Ascending aorta (tissue), 2 donors: ENCODE data around the gene MTMR12. TPM values are rescaled to one million over a fixed set of nuclear protein-coding genes. Genes with fewer than 3 reads are reported as not detected.

ENCODE experiments used
- DNase-seq, 2 donors: peaks; one replicate each; pipeline ENCODE4 v3.0.0-alpha.2; 2019; ENCODE audit warnings: low spot score in 2 of 2
- H3K27ac ChIP-seq, 2 donors: fragments of 200-600 bp; sonication (generic); one replicate each; pipeline ENCODE4 v1.5.1; 2016 to 2017; ENCODE audit warnings: mild to moderate bottlenecking in 1 of 2
- H3K27me3 ChIP-seq: fragments of 200-600 bp; sonication (generic); one replicate; pipeline ENCODE4 v1.5.1; 2017
- H3K36me3 ChIP-seq, 2 donors: fragments of 200-600 bp; sonication (generic); one replicate each; pipeline ENCODE4 v1.5.1; 2016
- H3K4me1 ChIP-seq, 2 donors: fragments of 200-600 bp; sonication (generic); one replicate each; pipeline ENCODE4 v1.5.1; 2016 to 2017; ENCODE audit warnings: mild to moderate bottlenecking in 1 of 2
- H3K4me3 ChIP-seq, 2 donors: fragments of 200-600 bp; sonication (generic); one replicate each; pipeline ENCODE4 v1.5.1; 2016 to 2017; ENCODE audit warnings: mild to moderate bottlenecking in 1 of 2
- H3K9me3 ChIP-seq, 2 donors: fragments of 200-600 bp; sonication (generic); one replicate each; pipeline ENCODE4 v1.5.1; 2016
- CTCF ChIP-seq, 3 experiments: fragments of 200-600 bp in 2 of 3; fragments of 450-650 bp in 1 of 3; sonication (generic) in 2 of 3; IDR thresholded peaks; one replicate each; pipeline ENCODE4 v1.5.1; 2016 to 2019; ENCODE audit warnings: antibody characterized with exemption in 3 of 3, mild to moderate bottlenecking in 1 of 3, moderate library complexity in 1 of 3
- intact Hi-C: fragments of 100-400 bp; cut with DNase I; formaldehyde crosslinking; loops from one replicate; pipeline ENCODE4 v1.15.1; 2023
- total RNA-seq: library from RNA; depleted of rRNA; stranded (reverse); fragments of >200 nt; gene quantifications from one replicate; pipeline ENCODE4 v1.1.0, GENCODE V29; 2016

Gene MTMR12
- total RNA-seq, 1 donor from 2014 or later, result 19.5 TPM

GRCh38 chr5:32245742-32246141, 67.0 kb downstream of the MTMR12 start:
- Histone ChIP-seq H3K4me1 (no peaks in the 10 kb centered on the region), H3K9me3 (no peaks in the 10 kb centered on the region), H3K36me3 (peaks cover 45 to 57% of the 10 kb centered on the region in 2 donors), H3K4me3 (no peak overlapping the region), H3K27me3 (no peaks in the 10 kb centered on the region), H3K27ac (no peak overlapping the region)
- intact Hi-C loops, result no loop called here
- no peak for TF ChIP-seq CTCF (IDR thresholded peaks at IDR 0.05)
- DNase-seq, result no peak

GRCh38 chr5:32244017-32244416, 68.7 kb downstream of the MTMR12 start:
- intact Hi-C loops, result no loop called here
- no peak for TF ChIP-seq CTCF (IDR thresholded peaks at IDR 0.05)
- H3K27me3 ChIP-seq, result no peaks in the 10 kb centered on the region
- no peak overlapping the region for H3K4me3 ChIP-seq
- H3K9me3 ChIP-seq, result no peaks in the 10 kb centered on the region
- no peak overlapping the region for H3K27ac ChIP-seq
- DNase-seq, result no peak
- H3K4me1 ChIP-seq, result no peaks in the 10 kb centered on the region
- H3K36me3 ChIP-seq, result peaks cover 45 to 47% of the 10 kb centered on the region in 2 donors

- intact Hi-C loops, result no loop called here
- Histone ChIP-seq H3K4me3 (no peak overlapping the region), H3K4me1 (no peaks in the 10 kb centered on the region), H3K27me3 (no peaks in the 10 kb centered on the region), H3K36me3 (peaks cover 37 to 42% of the 10 kb centered on the region in 2 donors), H3K27ac (no peak overlapping the region), H3K9me3 (no peaks in the 10 kb centered on the region)
- no peak for DNase-seq
- TF ChIP-seq CTCF (IDR thresholded peaks at IDR 0.05), result no peak
These were observed 71.5 kb downstream of the MTMR12 start for GRCh38 chr5:32241034-32241783.

- Histone ChIP-seq H3K9me3 (no peaks in the 10 kb centered on the region), H3K27ac (no peak overlapping the region), H3K36me3 (peaks cover 34% of the 10 kb centered on the region in 2 donors), H3K27me3 (no peaks in the 10 kb centered on the region), H3K4me1 (peaks cover 0 to under 1% of the 10 kb centered on the region in 2 donors), H3K4me3 (no peak overlapping the region)
- no peak for DNase-seq
- intact Hi-C loops, result loop anchor here (10.0 kb wide), 1 partner anchor 375 kb away; no protein-coding TSS in a partner anchor
- TF ChIP-seq CTCF (IDR thresholded peaks at IDR 0.05), result no peak
These were observed 73.4 kb downstream of the MTMR12 start for GRCh38 chr5:32239385-32239784.

- DNase-seq, result no peak
- intact Hi-C loops, result loop anchor here (2.0 to 10.0 kb wide), 4 partner anchors 59 to 381 kb away; partner anchors contain the start of genes GOLPH3, MTMR12 and SUB1
- Histone ChIP-seq H3K36me3 (peaks cover 26 to 42% of the 10 kb centered on the region in 2 donors), H3K4me3 (no peak overlapping the region), H3K27ac (peak overlapping the region; percentile 58 to 65), H3K27me3 (no peaks in the 10 kb centered on the region), H3K4me1 (peaks cover 0 to 22% of the 10 kb centered on the region in 2 donors), H3K9me3 (no peaks in the 10 kb centered on the region)
- no peak for TF ChIP-seq CTCF (IDR thresholded peaks at IDR 0.05)
These were observed 78.9 kb downstream of the MTMR12 start for GRCh38 chr5:32233696-32234447.
